ENCODE data around the gene ZNF286A.
"Not testable (repeated sequence)": the region's sequence is repeated elsewhere in the genome, so short reads cannot be mapped to it uniquely, and the experiment has no call there.

Gene ZNF286A

GRCh38 chr17:15738066-15738465 lies 38.5 kb downstream of the ZNF286A start:
- H3K4me3 ChIP-seq (ENCODE audit: control insufficient read depth, low read depth, low read length), result no peak overlapping the region
- TF ChIP-seq, protein P1, sequence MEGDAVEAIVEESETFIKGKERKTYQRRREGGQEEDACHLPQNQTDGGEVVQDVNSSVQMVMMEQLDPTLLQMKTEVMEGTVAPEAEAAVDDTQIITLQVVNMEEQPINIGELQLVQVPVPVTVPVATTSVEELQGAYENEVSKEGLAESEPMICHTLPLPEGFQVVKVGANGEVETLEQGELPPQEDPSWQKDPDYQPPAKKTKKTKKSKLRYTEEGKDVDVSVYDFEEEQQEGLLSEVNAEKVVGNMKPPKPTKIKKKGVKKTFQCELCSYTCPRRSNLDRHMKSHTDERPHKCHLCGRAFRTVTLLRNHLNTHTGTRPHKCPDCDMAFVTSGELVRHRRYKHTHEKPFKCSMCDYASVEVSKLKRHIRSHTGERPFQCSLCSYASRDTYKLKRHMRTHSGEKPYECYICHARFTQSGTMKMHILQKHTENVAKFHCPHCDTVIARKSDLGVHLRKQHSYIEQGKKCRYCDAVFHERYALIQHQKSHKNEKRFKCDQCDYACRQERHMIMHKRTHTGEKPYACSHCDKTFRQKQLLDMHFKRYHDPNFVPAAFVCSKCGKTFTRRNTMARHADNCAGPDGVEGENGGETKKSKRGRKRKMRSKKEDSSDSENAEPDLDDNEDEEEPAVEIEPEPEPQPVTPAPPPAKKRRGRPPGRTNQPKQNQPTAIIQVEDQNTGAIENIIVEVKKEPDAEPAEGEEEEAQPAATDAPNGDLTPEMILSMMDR (conservative IDR thresholded peaks at IDR 0.05; ENCODE audit: control insufficient read depth, insufficient read depth, low read depth, low read length), result no peak
- no peak for DNase-seq (ENCODE audit: low read depth)

GRCh38 chr17:15739259-15739658 lies 39.7 kb downstream of the ZNF286A start:
- H3K4me3 ChIP-seq (ENCODE audit: control insufficient read depth, low read depth, low read length); DNase-seq (ENCODE audit: low read depth): not testable (repeated sequence)

- DNase-seq (ENCODE audit: low read depth), result peak; percentile 37
- not testable (repeated sequence) for H3K4me3 ChIP-seq (ENCODE audit: control insufficient read depth, low read depth, low read length)
Observed at GRCh38 chr17:15740041-15740440, 40.5 kb downstream of the ZNF286A start.

DNA sequence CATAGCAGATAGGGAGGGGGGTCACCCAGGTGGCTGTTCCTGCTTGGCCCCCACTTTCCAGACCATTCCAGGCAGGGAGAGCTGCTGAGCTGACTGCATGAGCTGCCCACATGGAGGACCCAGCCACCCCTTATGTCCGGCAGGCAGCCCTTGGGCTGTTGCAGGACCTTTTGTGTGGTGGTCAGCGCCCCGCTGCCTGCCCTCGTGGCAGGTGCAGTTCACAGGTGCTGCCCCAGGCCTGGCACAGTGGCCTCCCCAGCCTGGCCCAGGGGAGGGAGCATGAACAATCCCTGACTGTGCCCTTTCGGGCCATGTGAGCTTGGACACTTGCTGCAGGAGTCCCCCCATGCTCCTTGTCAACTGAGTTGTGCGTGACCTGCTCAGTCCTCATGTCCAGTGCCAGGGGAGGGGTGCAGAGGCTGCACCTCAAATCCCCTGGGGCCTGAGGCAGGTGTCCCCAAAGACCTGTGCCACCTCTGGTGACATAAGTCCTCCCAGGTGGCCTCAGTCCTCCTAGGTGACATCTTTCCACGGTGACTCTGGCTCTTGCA lies 41.1 kb downstream of the ZNF286A start:
- H3K4me3 ChIP-seq (ENCODE audit: control insufficient read depth, low read depth, low read length), result no peak overlapping the region
- TF ChIP-seq, protein P1 (conservative IDR thresholded peaks at IDR 0.05; ENCODE audit: control insufficient read depth, insufficient read depth, low read depth, low read length), result no peak

GRCh38 chr17:15741624-15742023 lies 42.1 kb downstream of the ZNF286A start:
- H3K4me3 ChIP-seq (ENCODE audit: control insufficient read depth, low read depth, low read length), result no peak overlapping the region
- no peak for DNase-seq (ENCODE audit: low read depth)
- TF ChIP-seq, protein P1 (conservative IDR thresholded peaks at IDR 0.05; ENCODE audit: control insufficient read depth, insufficient read depth, low read depth, low read length), result no peak

More for the DNA sequence above, 41.1 kb downstream of the ZNF286A start:
- no peak for DNase-seq (ENCODE audit: low read depth)

DNA sequence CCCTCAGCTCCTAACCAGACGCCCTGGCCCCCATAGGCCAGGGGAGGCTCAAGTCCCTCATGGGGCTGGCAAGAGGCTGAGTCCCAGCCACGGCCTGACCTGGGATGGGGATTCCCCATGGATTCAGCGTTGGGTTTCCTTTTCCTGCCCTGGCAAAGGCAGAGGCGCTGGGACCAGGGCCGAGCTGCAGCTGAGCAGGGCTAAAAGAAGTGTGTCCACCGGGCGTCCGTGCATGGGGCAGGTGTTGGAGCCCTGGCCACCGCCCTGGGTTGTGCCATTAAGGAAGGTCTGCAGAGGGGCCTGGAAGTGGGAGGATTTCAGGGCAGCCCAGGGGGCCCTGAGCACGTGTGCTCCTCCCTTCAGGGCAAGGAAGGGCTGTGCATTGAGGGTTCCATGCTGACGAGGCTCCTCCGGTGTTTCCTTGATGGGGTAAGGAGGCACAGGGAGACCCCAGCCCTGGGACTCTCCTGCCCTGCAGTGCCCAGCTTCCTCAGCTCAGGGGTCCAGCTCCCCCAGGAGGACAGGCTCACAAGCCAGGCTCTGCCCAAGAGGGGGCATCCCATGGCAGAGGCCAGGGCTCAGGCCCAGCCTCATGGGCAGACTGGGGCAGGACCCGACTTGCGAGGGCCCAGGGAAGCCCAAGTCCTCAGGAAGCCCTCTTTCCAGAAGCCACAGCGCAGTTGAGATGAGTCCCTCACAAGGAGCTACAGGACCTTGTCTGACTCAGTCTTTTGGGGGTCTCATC lies 42.7 kb downstream of the ZNF286A start:
- no peak overlapping the region for H3K4me3 ChIP-seq (ENCODE audit: control insufficient read depth, low read depth, low read length)
- TF ChIP-seq, protein P1 (conservative IDR thresholded peaks at IDR 0.05; ENCODE audit: control insufficient read depth, insufficient read depth, low read depth, low read length), result no peak
- DNase-seq (ENCODE audit: low read depth), result no peak

DNA sequence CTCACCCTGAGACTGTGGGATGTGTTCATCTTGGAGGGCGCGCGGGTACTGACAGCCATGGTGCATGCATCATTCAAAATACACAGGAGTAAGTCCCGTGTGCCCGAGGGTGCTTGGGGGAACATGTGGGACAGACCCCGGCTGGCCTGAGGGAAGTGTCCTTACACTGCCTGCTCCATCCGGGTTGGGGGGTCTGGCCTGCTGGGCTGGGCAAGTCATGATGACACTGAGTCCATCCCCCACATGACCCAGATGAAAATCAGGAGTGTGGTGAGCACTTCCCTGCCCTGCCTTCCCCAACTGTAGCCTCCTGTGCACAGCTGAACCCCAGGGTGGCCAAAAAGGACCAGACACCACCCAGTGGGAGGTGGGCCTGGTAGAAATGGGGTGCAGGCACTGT lies 43.4 kb downstream of the ZNF286A start:
- no peak for DNase-seq (ENCODE audit: low read depth)
- no peak overlapping the region for H3K4me3 ChIP-seq (ENCODE audit: control insufficient read depth, low read depth, low read length)
- TF ChIP-seq, protein P1 (conservative IDR thresholded peaks at IDR 0.05; ENCODE audit: control insufficient read depth, insufficient read depth, low read depth, low read length), result no peak
